ENCODE results near the gene PASK.

PASK gene

GRCh38 chr2:241064802-241065354 is 84.4 kb downstream of the PASK start:
- DNase-seq (ENCODE audit: low spot score), result no peak

- DNase-seq (ENCODE audit: low spot score), result no peak
Measured at GRCh38 chr2:241064008-241064801, 85.1 kb downstream of the PASK start.

- no peak for DNase-seq (ENCODE audit: low spot score)
Measured at GRCh38 chr2:241063587-241063986, 85.7 kb downstream of the PASK start.

DNA sequence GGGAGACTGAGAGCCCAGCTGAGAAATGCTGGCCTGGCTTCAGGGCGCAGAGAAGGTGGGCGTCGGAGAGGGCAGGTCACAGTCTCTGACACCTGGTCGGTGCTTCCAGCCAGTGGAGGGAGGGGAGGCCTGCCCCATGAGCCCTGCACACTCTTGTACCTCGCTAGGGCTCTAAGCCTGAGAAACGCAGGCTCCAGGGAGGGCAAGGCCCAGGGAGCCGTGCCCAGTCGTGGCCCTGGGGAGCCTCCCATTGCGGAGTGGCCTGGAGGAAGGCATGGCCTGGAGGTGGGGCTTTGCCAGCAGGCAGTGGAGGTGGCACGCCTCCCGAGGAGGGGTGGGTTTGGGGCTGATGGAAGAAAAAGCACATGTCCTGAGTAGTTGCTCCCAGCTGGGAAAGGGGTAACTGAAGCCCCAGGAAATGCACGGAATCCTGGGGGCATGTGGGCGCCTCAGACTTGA is 86.2 kb downstream of the PASK start:
- DNase-seq (ENCODE audit: low spot score), result no peak

DNA sequence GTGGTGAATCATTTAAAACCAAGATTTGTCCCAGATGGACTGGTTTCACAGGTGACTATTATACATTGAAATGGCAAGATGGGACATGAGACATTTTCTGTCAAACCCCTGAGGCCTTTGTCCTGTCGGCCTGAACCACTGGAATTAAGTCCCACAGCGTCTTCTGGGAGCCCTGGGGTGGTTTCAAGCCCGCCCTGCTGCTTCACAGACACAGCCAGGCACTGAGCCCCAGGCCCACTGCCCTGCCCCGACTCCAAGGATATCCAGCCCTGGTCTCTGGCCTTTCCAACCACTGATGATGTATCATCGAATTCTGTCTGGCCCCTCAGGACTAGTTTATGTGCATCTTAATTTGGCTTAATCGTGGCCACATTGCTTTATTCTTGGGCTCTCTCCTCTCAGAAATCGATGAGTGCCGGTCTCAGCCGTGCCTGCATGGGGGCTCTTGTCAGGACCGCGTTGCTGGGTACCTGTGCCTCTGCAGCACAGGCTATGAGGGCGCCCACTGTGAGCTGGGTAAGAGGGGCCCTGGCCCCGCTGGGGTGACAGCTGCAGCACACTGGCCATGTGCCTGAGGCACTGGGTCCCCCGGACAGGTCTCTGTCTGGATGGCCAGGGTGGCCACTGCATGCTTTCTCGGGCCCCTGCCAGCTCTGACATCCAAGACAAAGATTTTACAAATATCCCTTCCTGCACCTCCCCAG is 86.7 kb downstream of the PASK start:
- no peak for DNase-seq (ENCODE audit: low spot score)

GRCh38 chr2:241061275-241061674 is 88.0 kb downstream of the PASK start:
- no peak for DNase-seq (ENCODE audit: low spot score)
